GM23338 (cell line): ENCODE measurements around the gene CIRBP. TPM values are rescaled to one million over a fixed set of nuclear protein-coding genes. Genes with fewer than 3 reads are reported as not detected.
A peak's percentile ranks its signal among the peaks of the same experiment; 100 is the strongest.

Source experiments
- ATAC-seq: fragments of 200-7000 bp; cut with Tn5 transposase; 3 replicates; pipeline ENCODE4 v1.9.1; 2020
- DNase-seq: peaks from one replicate; pipeline ENCODE4 v3.0.0-alpha.2; 2015; ENCODE audit warnings: low spot score
- H2AFZ ChIP-seq: fragments of 200-600 bp; sonication (generic); 2 replicates; pipeline ENCODE4 v1.8.0; 2016; ENCODE audit warnings: antibody characterized with exemption, mild to moderate bottlenecking, moderate library complexity
- H3F3A ChIP-seq: fragments of 200-600 bp; sonication (generic); replicated peaks from 2 replicates; pipeline ENCODE4 v1.8.0; 2017; ENCODE audit warnings: antibody characterized with exemption, mixed run types, low read depth
- H3K27ac ChIP-seq: fragments of 200-600 bp; sonication (generic); 2 replicates; pipeline ENCODE4 v1.6.1; 2016; ENCODE audit warnings: low read depth
- H3K27me3 ChIP-seq: fragments of 200-600 bp; sonication (generic); 2 replicates; pipeline ENCODE4 v1.8.0; 2016; ENCODE audit warnings: mild to moderate bottlenecking, mixed run types, moderate library complexity; ENCODE audit not compliant: insufficient read depth
- H3K36me3 ChIP-seq: fragments of 200-600 bp; sonication (generic); 2 replicates; pipeline ENCODE4 v1.8.0; 2016; ENCODE audit warnings: mild to moderate bottlenecking; ENCODE audit not compliant: insufficient read depth
- H3K4me1 ChIP-seq: fragments of 200-600 bp; sonication (generic); 2 replicates; pipeline ENCODE4 v1.8.0; 2016; ENCODE audit warnings: mild to moderate bottlenecking, moderate library complexity; ENCODE audit not compliant: insufficient read depth
- H3K4me2 ChIP-seq: fragments of 200-600 bp; sonication (generic); 2 replicates; pipeline ENCODE4 v1.7.1; 2017; ENCODE audit warnings: mixed run types
- H3K4me3 ChIP-seq: fragments of 200-600 bp; sonication (generic); 2 replicates; pipeline ENCODE4 v1.6.1; 2016; ENCODE audit warnings: mixed run types
- H3K79me2 ChIP-seq: fragments of 200-600 bp; sonication (generic); replicated peaks from 2 replicates; pipeline ENCODE4 v1.8.0; 2017; ENCODE audit warnings: mild to moderate bottlenecking; ENCODE audit not compliant: insufficient read depth
- H3K9me2 ChIP-seq: fragments of 200-600 bp; sonication (generic); 2 replicates; pipeline ENCODE4 v1.8.0; 2017; ENCODE audit not compliant: insufficient read depth
- H4K20me1 ChIP-seq: fragments of 200-600 bp; sonication (generic); replicated peaks from 2 replicates; pipeline ENCODE4 v1.8.0; 2017; ENCODE audit warnings: mild to moderate bottlenecking; ENCODE audit not compliant: insufficient read depth
- H3K27ac Mint-ChIP-seq: 2 replicates; pipeline ENCODE4 v1.8.0; 2020; ENCODE audit warnings: inconsistent platforms, mild to moderate bottlenecking, moderate library complexity, mixed read lengths
- H3K27me3 Mint-ChIP-seq: 3 replicates; pipeline ENCODE4 v1.8.0; 2022; ENCODE audit warnings: low read depth, mild to moderate bottlenecking, moderate library complexity, mixed read lengths, inconsistent platforms; ENCODE audit not compliant: insufficient read depth, poor library complexity
- H3K36me3 Mint-ChIP-seq: 3 replicates; pipeline ENCODE4 v1.8.0; 2021; ENCODE audit warnings: low read depth, mild to moderate bottlenecking, inconsistent platforms, moderate library complexity, mixed read lengths
- H3K4me1 Mint-ChIP-seq: 3 replicates; pipeline ENCODE4 v1.8.0; 2020; ENCODE audit warnings: mild to moderate bottlenecking, inconsistent platforms, mixed read lengths
- H3K4me3 Mint-ChIP-seq: 3 replicates; pipeline ENCODE4 v1.8.0; 2021; ENCODE audit warnings: moderate library complexity, mild to moderate bottlenecking, inconsistent platforms, mixed read lengths
- H3K9me3 Mint-ChIP-seq: 3 replicates; pipeline ENCODE4 v1.8.0; 2020; ENCODE audit warnings: moderate library complexity, mild to moderate bottlenecking, inconsistent platforms, mixed read lengths
- CREB1 ChIP-seq: fragments of 250-450 bp; sonication (Bioruptor Pico); IDR thresholded peaks from 2 replicates; pipeline ENCODE4 v1.5.0; 2020; ENCODE audit warnings: low read depth, mild to moderate bottlenecking, moderate library complexity
- EZH2 ChIP-seq: fragments of 200-600 bp; sonication (generic); IDR thresholded peaks from one replicate; pipeline ENCODE4 v1.8.0; 2017; ENCODE audit warnings: antibody characterized with exemption, mild to moderate bottlenecking, low read depth; ENCODE audit not compliant: unreplicated experiment
- JUNB ChIP-seq: IDR thresholded peaks from one replicate; pipeline ENCODE4 v1.6.1; 2016; ENCODE audit warnings: antibody characterized with exemption; ENCODE audit not compliant: unreplicated experiment
- NANOG ChIP-seq: IDR thresholded peaks from 2 replicates; pipeline ENCODE4 v1.6.1; 2016; ENCODE audit warnings: antibody characterized with exemption, borderline replicate concordance
- POLR2AphosphoS5 ChIP-seq: IDR thresholded peaks from 2 replicates; pipeline ENCODE4 v1.6.1; 2016; ENCODE audit warnings: antibody characterized with exemption, low read depth
- ZNF114 ChIP-seq: fragments of 250-450 bp; sonication (Bioruptor Pico); IDR thresholded peaks from 2 replicates; pipeline ENCODE4 v1.5.0; 2020; ENCODE audit warnings: mild to moderate bottlenecking, moderate library complexity
- ZNF331 ChIP-seq: fragments of 250-450 bp; sonication (Bioruptor Pico); IDR thresholded peaks from 2 replicates; pipeline ENCODE4 v1.5.0; 2020; ENCODE audit warnings: low read depth, mild to moderate bottlenecking, moderate library complexity
- ZNF462 ChIP-seq: fragments of 250-450 bp; sonication (Bioruptor Pico); IDR thresholded peaks from 2 replicates; pipeline ENCODE4 v1.5.0; 2020; ENCODE audit warnings: mild to moderate bottlenecking, moderate library complexity
- polyA plus RNA-seq: library from polyadenylated mRNA; unstranded; fragments of >200 nt; fragmentation: Nextera tagmentation; extraction: Ambion mirVana; gene quantifications from 2 replicates; pipeline ENCODE4 v1.2.1, GENCODE V29; 2016
- total RNA-seq: library from RNA; depleted of rRNA; stranded (reverse); fragments of >200 nt; shearing (Covaris generic); gene quantifications from 2 replicates; pipeline ENCODE4 v1.2.3, GENCODE V29; 2014
- TF ChIP-seq, protein P1 (sequence below), 2 experiments: fragments of 200-600 bp in 1 of 2; sonication (generic) in 1 of 2; conservative IDR thresholded peaks; 2 replicates each; pipeline versions ENCODE4 v1.5.1 to v1.6.1; 2016 to 2017; ENCODE audit warnings: antibody characterized with exemption in 2 of 2, low read depth in 2 of 2, mild to moderate bottlenecking in 2 of 2, moderate library complexity in 1 of 2

Gene CIRBP
- total and polyA plus RNA-seq, 2 experiments from 2014 or later, result 153 to 202 TPM

- no peak for TF ChIP-seq POLR2AphosphoS5
- peaks cover 58% of the 10 kb centered on the region for H3K4me1 Mint-ChIP-seq
- peak overlapping the region; percentile 66; the same call in 2 of the 3 replicates for H3K4me3 Mint-ChIP-seq
- peaks cover 50% of the 10 kb centered on the region for H3F3A ChIP-seq
- H3K9me2 ChIP-seq, result no peaks in the 10 kb centered on the region
- no peak for DNase-seq
- H3K4me1 ChIP-seq, result peaks cover 58% of the 10 kb centered on the region
- no peak overlapping the region for H2AFZ ChIP-seq
- H4K20me1 ChIP-seq, result peaks cover 3% of the 10 kb centered on the region
- no peak for ATAC-seq
- H3K27me3 ChIP-seq, result peaks cover 10% of the 10 kb centered on the region; the same call in 1 of the 2 replicates
- H3K79me2 ChIP-seq, result peaks cover 4% of the 10 kb centered on the region; the same call in 1 of the 2 replicates
- peaks cover 19% of the 10 kb centered on the region for H3K36me3 Mint-ChIP-seq
- H3K4me3 ChIP-seq, result peak overlapping the region; percentile 95; the same call in 1 of the 2 replicates
- peak overlapping the region; percentile 100 for H3K4me2 ChIP-seq
- H3K27ac Mint-ChIP-seq, result peak overlapping the region; percentile 40; the same call in 1 of the 2 replicates
- H3K9me3 Mint-ChIP-seq, result peaks cover 2% of the 10 kb centered on the region; the same call in 2 of the 3 replicates
- peaks cover 47% of the 10 kb centered on the region for H3K27me3 Mint-ChIP-seq
- H3K36me3 ChIP-seq, result no peaks in the 10 kb centered on the region
- H3K27ac ChIP-seq, result peak overlapping the region; percentile 50; the same call in 1 of the 2 replicates
Observed at GRCh38 chr19:1263188-1263587, 5.9 kb upstream of the CIRBP start.

DNA sequence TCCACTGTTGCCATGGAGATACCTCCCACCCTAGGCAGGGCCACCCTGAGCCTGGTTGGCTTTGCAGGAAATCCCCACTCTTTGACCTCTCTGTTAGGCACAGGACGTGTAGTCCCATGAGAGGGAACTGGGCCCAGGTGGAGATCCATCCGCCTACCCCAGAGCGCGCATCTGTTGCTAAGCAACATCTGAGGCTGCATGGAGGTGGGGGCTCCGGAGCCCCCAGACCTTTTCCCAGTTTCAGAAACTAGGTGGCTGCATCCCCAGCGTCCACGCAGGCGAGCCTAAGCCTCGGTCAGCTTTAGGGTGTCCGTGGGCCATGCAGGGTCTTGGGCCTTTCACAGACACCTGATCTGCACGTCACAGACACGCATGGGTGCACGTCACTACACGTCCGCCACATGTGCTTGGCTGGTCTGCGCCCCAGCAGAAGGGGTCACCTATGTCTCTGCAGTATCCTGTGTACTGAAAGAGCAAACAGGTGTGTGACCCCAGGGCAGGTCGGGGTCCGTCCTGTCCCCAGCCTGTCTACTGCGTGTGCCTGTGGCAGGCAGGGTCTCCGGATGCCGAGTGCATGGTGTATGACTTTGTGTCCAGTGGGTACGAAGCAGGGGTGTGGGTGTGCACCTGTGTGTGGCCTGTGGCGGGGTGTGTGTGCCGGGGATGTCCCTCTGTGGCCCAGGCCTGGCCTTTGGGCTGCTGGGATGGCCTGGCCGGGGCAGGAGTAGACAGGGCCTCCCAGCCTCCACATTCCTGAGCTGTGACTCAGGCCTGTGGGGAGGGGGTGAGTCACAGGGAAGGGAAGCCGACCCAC lies 4.1 kb upstream of the CIRBP start:
- H3K27me3 ChIP-seq, result peaks cover 10% of the 10 kb centered on the region; the same call in 1 of the 2 replicates
- Mint-ChIP-seq H3K36me3 (peaks cover 13% of the 10 kb centered on the region), H3K27ac (peak overlapping the region; percentile 96), H3K9me3 (peaks cover 2% of the 10 kb centered on the region), H3K4me3 (peak overlapping the region; percentile 52), H3K4me1 (peaks cover 49% of the 10 kb centered on the region), H3K27me3 (peaks cover 46% of the 10 kb centered on the region)
- H4K20me1 ChIP-seq, result 0 out of 2 replicates have a peak, but pooled peaks cover 4% of the 10 kb centered on the region
- peak overlapping the region; percentile 71 for H3K4me2 ChIP-seq
- DNase-seq (peak; percentile 87), ATAC-seq (peak; percentile 9)
- peaks cover 46% of the 10 kb centered on the region for H3K4me1 ChIP-seq
- H3K4me3 ChIP-seq, result peak overlapping the region; percentile 43; the same call in 1 of the 2 replicates
- H2AFZ ChIP-seq, result no peak overlapping the region
- no peaks in the 10 kb centered on the region for H3K36me3 ChIP-seq
- H3F3A ChIP-seq, result peaks cover 40% of the 10 kb centered on the region
- no peaks in the 10 kb centered on the region for H3K9me2 ChIP-seq
- peaks cover 9% of the 10 kb centered on the region for H3K79me2 ChIP-seq
- no peak overlapping the region for H3K27ac ChIP-seq
- TF ChIP-seq JUNB (peak; percentile 43), ZNF114 (CRISPR knock-in tag) (no peak), NANOG (no peak), ZNF331 (no peak), EZH2 (no peak), CREB1 (0 out of 2 replicates have a peak, but pooled peaks have one; percentile 15), ZNF462 (CRISPR knock-in tag) (no peak), POLR2AphosphoS5 (no peak; the same call in 1 of the 2 replicates)
- TF ChIP-seq, protein P1, sequence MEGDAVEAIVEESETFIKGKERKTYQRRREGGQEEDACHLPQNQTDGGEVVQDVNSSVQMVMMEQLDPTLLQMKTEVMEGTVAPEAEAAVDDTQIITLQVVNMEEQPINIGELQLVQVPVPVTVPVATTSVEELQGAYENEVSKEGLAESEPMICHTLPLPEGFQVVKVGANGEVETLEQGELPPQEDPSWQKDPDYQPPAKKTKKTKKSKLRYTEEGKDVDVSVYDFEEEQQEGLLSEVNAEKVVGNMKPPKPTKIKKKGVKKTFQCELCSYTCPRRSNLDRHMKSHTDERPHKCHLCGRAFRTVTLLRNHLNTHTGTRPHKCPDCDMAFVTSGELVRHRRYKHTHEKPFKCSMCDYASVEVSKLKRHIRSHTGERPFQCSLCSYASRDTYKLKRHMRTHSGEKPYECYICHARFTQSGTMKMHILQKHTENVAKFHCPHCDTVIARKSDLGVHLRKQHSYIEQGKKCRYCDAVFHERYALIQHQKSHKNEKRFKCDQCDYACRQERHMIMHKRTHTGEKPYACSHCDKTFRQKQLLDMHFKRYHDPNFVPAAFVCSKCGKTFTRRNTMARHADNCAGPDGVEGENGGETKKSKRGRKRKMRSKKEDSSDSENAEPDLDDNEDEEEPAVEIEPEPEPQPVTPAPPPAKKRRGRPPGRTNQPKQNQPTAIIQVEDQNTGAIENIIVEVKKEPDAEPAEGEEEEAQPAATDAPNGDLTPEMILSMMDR (conservative IDR thresholded peaks at IDR 0.05; ENCODE audit: low read depth in 2 of 2), result no peak
